Panc1 (cell line): ENCODE measurements around the gene ADD1. TPM values are rescaled to one million over a fixed set of nuclear protein-coding genes. Genes with fewer than 3 reads are reported as not detected.

ENCODE experiments used
- ATAC-seq: fragments of 200-7000 bp; cut with Tn5 transposase; 2 replicates; pipeline ENCODE4 v1.9.1; 2020; ENCODE audit warnings: mild to moderate bottlenecking, moderate library complexity
- BruUV-seq: library from RNA; stranded (reverse); fragments of 400-500 nt; replicated peaks from 2 replicates; lab custom pipeline; 2021; lab: Mats Ljungman, UMichigan
- CTCF ChIA-PET: fragments of 300-600 bp; sonication (Branson Sonifier 250); formaldehyde crosslinking; loops from one replicate; lab custom pipeline; 2022; ENCODE audit warnings: antibody characterized with exemption; lab: Charles Lee
- POLR2A ChIA-PET: fragments of 300-600 bp; sonication (Branson Sonifier 250); formaldehyde crosslinking; loops from one replicate; lab custom pipeline; 2022; ENCODE audit warnings: antibody characterized with exemption; lab: Charles Lee
- DNase-seq: peaks from one replicate; pipeline ENCODE4 v3.0.0-alpha.2; 2010; ENCODE audit warnings: low read depth, low spot score
- H3K27ac ChIP-seq: 2 replicates; pipeline ENCODE4 v1.5.1; 2011; ENCODE audit warnings: mild to moderate bottlenecking, low read length, inconsistent platforms
- H3K27me3 ChIP-seq: fragments of 200-500 bp; sonication (Bioruptor generic); 2 replicates; pipeline ENCODE4 v1.6.0; 2014; ENCODE audit warnings: low read length, inconsistent platforms; ENCODE audit not compliant: control insufficient read depth, insufficient read depth
- H3K36me3 ChIP-seq: fragments of 200-500 bp; sonication (Bioruptor generic); 2 replicates; pipeline ENCODE4 v1.5.1; 2014; ENCODE audit warnings: inconsistent platforms, mild to moderate bottlenecking, low read length, moderate library complexity; ENCODE audit not compliant: control insufficient read depth, insufficient read depth
- H3K4me1 ChIP-seq: 2 replicates; pipeline ENCODE4 v1.5.1; 2011; ENCODE audit warnings: inconsistent platforms, mild to moderate bottlenecking, low read length, moderate library complexity; ENCODE audit not compliant: control insufficient read depth, insufficient read depth
- H3K4me3 ChIP-seq, 2 experiments: 2 replicates each; pipeline ENCODE4 v1.5.1; 2011 to 2012; ENCODE audit warnings: low read depth in 2 of 2, low read length in 2 of 2, mild to moderate bottlenecking in 2 of 2, inconsistent platforms in 1 of 2, moderate library complexity in 1 of 2
- H3K9me3 ChIP-seq: fragments of 200-500 bp; sonication (Bioruptor generic); 2 replicates; pipeline ENCODE4 v1.5.1; 2014; ENCODE audit warnings: low read depth, mild to moderate bottlenecking, inconsistent platforms, low read length, moderate library complexity; ENCODE audit not compliant: control insufficient read depth, insufficient read depth
- CTCF ChIP-seq: fragments of 450-650 bp; IDR thresholded peaks from 2 replicates; pipeline ENCODE4 v1.5.1; 2017; ENCODE audit warnings: mild to moderate bottlenecking
- POLR2AphosphoS5 ChIP-seq: IDR thresholded peaks from 2 replicates; pipeline ENCODE4 v1.6.1; 2012; ENCODE audit warnings: mild to moderate bottlenecking, low read depth, low read length, moderate library complexity
- REST ChIP-seq, 2 experiments: IDR thresholded peaks; 2 replicates each; pipeline ENCODE4 v1.6.1; 2011 to 2012; ENCODE audit warnings: low read depth in 2 of 2, control low read depth in 1 of 2, low read length in 1 of 2, mild to moderate bottlenecking in 1 of 2, moderate library complexity in 1 of 2; ENCODE audit not compliant: insufficient read depth in 1 of 2
- SIN3A ChIP-seq: IDR thresholded peaks from 2 replicates; pipeline ENCODE4 v1.6.1; 2012; ENCODE audit warnings: low read depth, mild to moderate bottlenecking, low read length, moderate library complexity, borderline replicate concordance; ENCODE audit not compliant: insufficient read depth
- TCF7L2 ChIP-seq: IDR thresholded peaks from 2 replicates; pipeline ENCODE4 v1.6.1; 2011; ENCODE audit warnings: mild to moderate bottlenecking, low read depth, low read length, inconsistent platforms
- in situ Hi-C: cut with HindIII; loops from 2 replicates; pipeline ENCODE4 v1.10.0; 2016; ENCODE audit warnings: low sequenced_read_pairs, low pct_unique_long_range_greater_than_20kb
- intact Hi-C: fragments of 100-400 bp; cut with micrococcal nuclease; formaldehyde crosslinking; loops from one replicate; pipeline ENCODE4 v1.10.0; 2022; ENCODE audit not compliant: unreplicated experiment
- total RNA-seq: library from RNA; stranded (reverse); gene quantifications from one replicate; pipeline ENCODE4 v1.2.1, GENCODE V29; 2021; ENCODE audit not compliant: unreplicated experiment

Gene ADD1
- total RNA-seq, 1 experiment from 2014 or later, result 158 TPM

DNA sequence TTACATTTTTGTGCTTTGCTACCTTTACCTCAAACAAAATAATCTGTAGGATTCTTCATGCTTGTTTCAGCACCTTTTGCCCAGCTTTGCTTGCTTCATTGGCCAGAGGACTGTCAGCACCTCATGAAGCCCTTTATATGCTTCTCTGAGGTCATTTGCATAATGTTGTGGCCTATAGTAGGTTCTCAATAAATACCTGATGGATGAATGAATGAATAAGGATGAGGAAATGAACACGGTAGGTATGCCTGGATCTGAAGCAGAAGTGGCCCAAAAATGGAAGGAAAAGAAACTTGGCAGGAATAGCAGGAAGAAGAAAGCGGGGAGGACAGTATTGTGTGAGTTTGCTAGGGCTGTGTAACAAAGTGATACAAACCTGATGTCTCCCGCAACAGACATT lies 127.6 kb downstream of the ADD1 start:
- POLR2A ChIA-PET, result no interaction called here

More for the DNA sequence above, 127.6 kb downstream of the ADD1 start:
- H3K4me1 ChIP-seq, result no peaks in the 10 kb centered on the region
- H3K4me3 ChIP-seq, result no peak overlapping the region
- in situ Hi-C loops, result no loop called here
- H3K9me3 ChIP-seq, result no peaks in the 10 kb centered on the region
- intact Hi-C loops, result no loop called here
- DNase-seq, result no peak
- no peak overlapping the region for H3K27ac ChIP-seq
- CTCF ChIA-PET, result no interaction called here
- no TSS peak for BruUV-seq
- TF ChIP-seq REST (IDR thresholded peaks at IDR 0.05; ENCODE audit: insufficient read depth in 1 of 2, low read depth in 2 of 2, low read length in 1 of 2), result no peak
- no peak for TF ChIP-seq SIN3A
- TF ChIP-seq POLR2AphosphoS5, result no peak
- no peak for TF ChIP-seq CTCF
- no peak for TF ChIP-seq TCF7L2
- no peak for ATAC-seq
- no peaks in the 10 kb centered on the region for H3K27me3 ChIP-seq
- H3K36me3 ChIP-seq, result no peaks in the 10 kb centered on the region
